Measurements from ENCODE around the gene DNASE1.

Gene DNASE1

DNA sequence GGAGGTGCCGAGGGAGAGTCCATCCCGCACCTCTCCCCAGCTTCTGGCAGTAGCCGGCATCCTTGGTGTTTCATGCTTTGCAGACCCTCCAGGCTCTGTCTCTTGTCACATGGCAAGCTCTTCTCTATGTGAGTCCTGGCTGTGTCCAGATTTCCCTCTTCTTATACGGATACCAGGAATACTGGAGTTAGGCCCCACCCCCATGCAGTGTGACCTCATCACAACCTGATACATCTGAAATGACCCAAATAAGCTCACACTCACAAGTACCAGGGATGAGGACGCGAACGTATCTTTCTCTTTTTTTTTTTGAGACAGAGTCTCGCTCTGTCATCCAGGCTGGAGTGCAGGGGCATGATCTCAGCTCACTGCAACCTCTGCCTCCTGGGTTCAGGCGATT, 39.6 kb downstream of the DNASE1 start:
- DNase-seq, result no peak

- DNase-seq, result no peak
Measured at GRCh38 chr16:3695610-3696369, 41.3 kb downstream of the DNASE1 start.

GRCh38 chr16:3696425-3697218, 42.1 kb downstream of the DNASE1 start:
- no peak for DNase-seq

DNA sequence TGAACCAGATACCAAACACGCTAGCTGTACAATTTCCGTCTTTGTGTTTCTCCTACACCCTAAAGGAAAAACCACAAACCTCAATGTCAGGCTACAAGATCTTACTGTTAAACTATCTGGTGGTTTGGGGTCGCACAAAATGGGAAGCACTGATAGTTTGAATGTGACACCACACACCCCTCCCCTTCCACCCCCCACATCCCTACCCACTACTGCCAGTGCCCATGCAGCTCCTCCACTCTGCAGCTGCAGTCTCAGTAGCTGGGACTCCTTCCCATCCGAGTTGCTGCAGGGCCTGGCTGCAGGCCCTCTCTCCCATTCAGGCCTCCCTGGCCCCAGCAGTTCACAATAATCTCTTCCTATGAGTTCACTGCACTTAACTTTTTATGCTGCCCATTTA, 44.5 kb downstream of the DNASE1 start:
- DNase-seq, result peak in 4 of 56 donors; percentile 7 to 17 (median 14)

DNA sequence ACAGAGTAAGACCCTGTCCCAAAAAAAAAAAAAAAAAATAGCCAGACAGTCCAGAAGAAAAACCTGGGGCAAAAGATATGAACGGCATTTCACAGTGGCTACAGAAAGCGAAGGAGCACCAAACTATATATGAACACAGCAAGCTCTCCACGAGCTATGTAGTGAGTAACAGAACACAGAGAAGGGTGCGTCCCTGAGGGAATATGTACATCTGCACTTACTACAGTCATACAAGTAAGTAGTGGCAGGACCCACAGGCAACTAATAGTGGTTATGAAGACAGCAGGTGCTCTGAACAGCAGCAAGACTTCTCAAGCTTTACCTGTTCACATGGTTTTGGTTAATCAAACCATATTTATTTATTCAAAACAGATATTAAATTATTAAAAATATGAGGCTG, 47.0 kb downstream of the DNASE1 start:
- DNase-seq, result no peak

GRCh38 chr16:3702082-3702481, 47.6 kb downstream of the DNASE1 start:
- no peak for DNase-seq

DNA sequence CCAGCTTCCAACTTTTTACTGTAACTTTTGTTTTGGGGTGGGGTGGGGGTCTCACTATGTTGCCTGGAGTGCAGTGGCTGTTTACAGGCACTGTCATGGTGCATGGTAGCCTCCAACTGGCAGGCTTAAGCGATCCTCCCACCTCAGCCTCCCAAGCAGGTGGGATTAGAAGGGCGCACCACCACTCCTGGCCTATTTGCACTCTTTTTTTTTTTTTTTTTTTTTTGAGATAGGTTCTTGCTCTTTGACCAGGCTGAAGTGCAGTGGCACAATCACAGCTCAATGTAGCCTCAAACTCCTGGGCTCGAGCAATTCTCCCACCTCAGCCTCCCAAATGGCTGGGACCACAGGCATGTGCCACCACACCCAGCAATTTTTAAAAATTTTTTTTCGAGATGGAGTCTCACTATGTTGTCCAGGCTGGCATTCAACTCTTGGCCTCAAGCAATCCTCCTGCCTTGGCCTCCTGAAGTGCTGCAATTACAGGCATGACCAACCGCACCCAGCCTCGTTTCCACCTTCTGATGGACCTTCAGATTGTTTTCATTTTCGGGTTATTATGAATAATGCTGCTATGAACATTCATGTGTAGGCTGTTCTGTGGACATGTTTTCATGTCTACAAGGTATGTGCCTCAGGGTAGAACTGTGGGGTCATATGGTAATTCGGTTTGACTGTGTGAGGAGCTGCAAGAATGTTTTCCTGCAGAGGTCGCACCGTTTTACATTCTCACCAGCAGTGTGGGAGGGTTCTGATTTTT, 51.9 kb downstream of the DNASE1 start:
- DNase-seq, result no peak

Data from nucleus accumbens (tissue), 56 donors.